Right lobe of liver (tissue), 6 donors: ENCODE data around the gene USP7. TPM values are rescaled to one million over a fixed set of nuclear protein-coding genes. Genes with fewer than 3 reads are reported as not detected.

Experiments used
- ATAC-seq, 4 donors: fragments of 200-7000 bp; cut with Tn5 transposase; one replicate each; pipeline ENCODE4 v1.9.1; 2020; ENCODE audit warnings: mild to moderate bottlenecking in 4 of 4, moderate library complexity in 4 of 4
- DNase-seq, 3 donors: peaks; one replicate each; pipeline ENCODE4 v3.0.0-alpha.2; 2020
- H3K27ac ChIP-seq, 3 donors: fragments of 200-600 bp; one replicate each; pipeline ENCODE4 v1.8.0; 2022
- H3K27me3 ChIP-seq, 2 donors: fragments of 200-600 bp; one replicate each; pipeline ENCODE4 v1.8.0; 2022
- H3K36me3 ChIP-seq, 4 donors: fragments of 200-600 bp; sonication (generic) in 1 of 4; one replicate each; pipeline versions ENCODE4 v1.5.1 to v1.8.0; 2017 to 2022; ENCODE audit warnings: control low read depth in 1 of 4
- H3K4me1 ChIP-seq, 4 donors: fragments of 200-600 bp; sonication (generic) in 1 of 4; one replicate each; pipeline versions ENCODE4 v1.5.1 to v1.8.0; 2017 to 2022; ENCODE audit warnings: control low read depth in 1 of 4
- H3K4me3 ChIP-seq, 3 donors: fragments of 200-600 bp; one replicate each; pipeline ENCODE4 v1.8.0; 2022
- H3K9me3 ChIP-seq, 4 donors: fragments of 200-600 bp; sonication (generic) in 1 of 4; one replicate each; pipeline versions ENCODE4 v1.5.1 to v1.8.0; 2017 to 2022; ENCODE audit warnings: control low read depth in 1 of 4
- CTCF ChIP-seq, 4 donors: fragments of 200-600 bp in 3 of 4; fragments of 450-650 bp in 1 of 4; IDR thresholded peaks; one replicate each; pipeline versions ENCODE4 v1.5.1 to v1.8.0; 2016 to 2022; ENCODE audit warnings: antibody characterized with exemption in 4 of 4, mild to moderate bottlenecking in 2 of 4
- POLR2A ChIP-seq: fragments of 450-650 bp; IDR thresholded peaks from one replicate; pipeline ENCODE4 v1.6.1; 2017; ENCODE audit warnings: antibody characterized with exemption, mild to moderate bottlenecking
- WGBS: methylation state at CpG from one replicate; pipeline ENCODE4 v1.1.6; 2018; ENCODE audit warnings: low coverage, low lambda C conversion rate; ENCODE audit not compliant: insufficient coverage; ENCODE audit errors: missing lambda C conversion rate; 5-methylcytosine and 5-hydroxymethylcytosine counted together
- intact Hi-C, 2 donors: fragments of 100-400 bp; cut with DNase I; formaldehyde crosslinking; loops; one replicate each; pipeline versions ENCODE4 v1.11.2 to v1.14.1; 2022
- total RNA-seq, 6 experiments: library from RNA; depleted of rRNA in 2 of 6; stranded (reverse); fragments of >200 nt in 2 of 6; fragmentation: NEBNext Ultra II Directional in 3 of 6; extraction: Animal tissue kit (Norgen Biotek cat#: 25700) in 3 of 6; gene quantifications; one replicate each; pipeline versions ENCODE4 v1.1.0 to v1.2.4, GENCODE V29; 2016 to 2023
- donor health status: DM: no; HTN: yes; CAD: no.
- donor health status: DM: no; HTN: no; CAD: no.
- donor health status: DM: no; HTN: no; CAD: no.
- donor health status: DM: no; HTN: yes; CAD: no.
- donor health status: DM: no; HTN: yes; CAD: no.

Gene USP7
- total RNA-seq, 6 experiments from 2014 or later, result 46.8 to 55.8 (median 49.1) TPM

GRCh38 chr16:9003322-9003721 lies 39.6 kb upstream of the USP7 start:
- Histone ChIP-seq H3K9me3 (no peaks in the 10 kb centered on the region), H3K4me3 (no peak overlapping the region), H3K4me1 (peaks cover 0 to under 1% (median 0%) of the 10 kb centered on the region in 4 donors), H3K27me3 (no peaks in the 10 kb centered on the region), H3K36me3 (no peaks in the 10 kb centered on the region), H3K27ac (no peak overlapping the region)
- DNase-seq (no peak), ATAC-seq (no peak)
- intact Hi-C loops, result loop anchor here in 1 of 2 donors (10.0 kb wide), 1 partner anchor 109 kb away; no protein-coding TSS in a partner anchor
- TF ChIP-seq CTCF (IDR thresholded peaks at IDR 0.05) (no peak), POLR2A (no peak)
- WGBS, result 55% methylated on average over 4 of the region's 5 CpGs

GRCh38 chr16:9002042-9002441 lies 38.3 kb upstream of the USP7 start:
- Histone ChIP-seq H3K36me3 (no peaks in the 10 kb centered on the region), H3K27ac (no peak overlapping the region), H3K9me3 (no peaks in the 10 kb centered on the region), H3K27me3 (no peaks in the 10 kb centered on the region), H3K4me3 (no peak overlapping the region), H3K4me1 (no peaks in the 10 kb centered on the region)
- TF ChIP-seq CTCF (IDR thresholded peaks at IDR 0.05) (no peak), POLR2A (no peak)
- intact Hi-C loops, result loop anchor here in 1 of 2 donors (10.0 kb wide), 1 partner anchor 107 kb away; no protein-coding TSS in a partner anchor
- WGBS, result 100% methylated on average over 2 of the region's 2 CpGs
- DNase-seq, result no peak
- no peak for ATAC-seq

- Histone ChIP-seq H3K4me1 (no peaks in the 10 kb centered on the region), H3K9me3 (no peaks in the 10 kb centered on the region), H3K4me3 (no peak overlapping the region), H3K27ac (no peak overlapping the region), H3K36me3 (no peaks in the 10 kb centered on the region), H3K27me3 (no peaks in the 10 kb centered on the region)
- DNase-seq, result no peak
- WGBS, result 100% methylated on average over 1 of the region's 2 CpGs
- no peak for ATAC-seq
- intact Hi-C loops, result loop anchor here in 1 of 2 donors (10.0 kb wide), 1 partner anchor 106 kb away; no protein-coding TSS in a partner anchor
- TF ChIP-seq POLR2A (no peak), CTCF (IDR thresholded peaks at IDR 0.05) (no peak)
Measured at GRCh38 chr16:9000664-9001063, 37.0 kb upstream of the USP7 start.

GRCh38 chr16:8999800-9000199 lies 36.1 kb upstream of the USP7 start:
- TF ChIP-seq CTCF (IDR thresholded peaks at IDR 0.05), result no peak
- no peak for TF ChIP-seq POLR2A
- Histone ChIP-seq H3K4me3 (no peak overlapping the region), H3K36me3 (no peaks in the 10 kb centered on the region), H3K27me3 (no peaks in the 10 kb centered on the region), H3K27ac (no peak overlapping the region), H3K9me3 (no peaks in the 10 kb centered on the region), H3K4me1 (no peaks in the 10 kb centered on the region)
- WGBS, result 0% methylated on average over 1 of the region's 4 CpGs
- DNase-seq (no peak), ATAC-seq (no peak)
- intact Hi-C loops, result loop anchor here in 1 of 2 donors (10.0 kb wide), 1 partner anchor 105 kb away; no protein-coding TSS in a partner anchor

GRCh38 chr16:8998108-8998507 lies 34.4 kb upstream of the USP7 start:
- H3K4me1 ChIP-seq, result no peaks in the 10 kb centered on the region
- TF ChIP-seq POLR2A, result no peak
- TF ChIP-seq CTCF (IDR thresholded peaks at IDR 0.05), result no peak
- no peaks in the 10 kb centered on the region for H3K27me3 ChIP-seq
- ATAC-seq, result no peak
- H3K4me3 ChIP-seq, result no peak overlapping the region
- no peaks in the 10 kb centered on the region for H3K9me3 ChIP-seq
- DNase-seq, result no peak
- H3K36me3 ChIP-seq, result no peaks in the 10 kb centered on the region
- 63% methylated on average over 1 of the region's 1 CpG for WGBS
- intact Hi-C loops, result no loop called here
- no peak overlapping the region for H3K27ac ChIP-seq
